ENCODE data around the gene ABI3BP. TPM values are rescaled to one million over a fixed set of nuclear protein-coding genes. Genes with fewer than 3 reads are reported as not detected.

Gene ABI3BP
- total RNA-seq, 1 experiment from 2014 or later: 0.74 TPM

- Mint-ChIP-seq H3K4me3 (no peak overlapping the region), H3K27me3 (ENCODE audit: low read depth) (no peaks in the 10 kb centered on the region), H3K36me3 (no peaks in the 10 kb centered on the region), H3K9me3 (no peaks in the 10 kb centered on the region), H3K4me1 (0 out of 2 replicates have a peak, but pooled peaks cover 3% of the 10 kb centered on the region), H3K27ac (no peak overlapping the region)
- ChIA-PET POLR2A (no interaction called here), CTCF (interaction anchor here (1.1 to 1.4 kb wide), 2 partner anchors 16 to 415 kb away, joined by 3 read pairs; no protein-coding TSS in a partner anchor)
- no peak for DNase-seq (ENCODE audit: low spot score)
- no peak for ATAC-seq
- TF ChIP-seq NFE2L1 (CRISPR knock-in tag; IDR thresholded peaks at IDR 0.05): no peak
- TF ChIP-seq ZNF263 (CRISPR knock-in tag; IDR thresholded peaks at IDR 0.05; ENCODE audit: low read depth): no peak
- no peak for TF ChIP-seq ATF6 (CRISPR knock-in tag; IDR thresholded peaks at IDR 0.05)
- no peak for TF ChIP-seq MAX (CRISPR knock-in tag; IDR thresholded peaks at IDR 0.05)
- TF ChIP-seq SP1 (CRISPR knock-in tag; conservative IDR thresholded peaks at IDR 0.05): no peak
- TF ChIP-seq ZNF532 (CRISPR knock-in tag; IDR thresholded peaks at IDR 0.05; ENCODE audit: borderline replicate concordance): no peak
- no peak for TF ChIP-seq PREB (CRISPR knock-in tag; IDR thresholded peaks at IDR 0.05; ENCODE audit: borderline replicate concordance)
- TF ChIP-seq SOX15 (CRISPR knock-in tag; IDR thresholded peaks at IDR 0.05): no peak
- TF ChIP-seq STAT6 (CRISPR knock-in tag; conservative IDR thresholded peaks at IDR 0.05; ENCODE audit: low read depth): no peak
- no peak for TF ChIP-seq CDX4 (CRISPR knock-in tag; IDR thresholded peaks at IDR 0.05; ENCODE audit: borderline replicate concordance)
- TF ChIP-seq ESRRA (CRISPR knock-in tag; IDR thresholded peaks at IDR 0.05; ENCODE audit: borderline replicate concordance): no peak
- TF ChIP-seq E2F4 (CRISPR knock-in tag; IDR thresholded peaks at IDR 0.05; ENCODE audit: borderline replicate concordance, low read depth): no peak
Measured at GRCh38 chr3:100877286-100877685, 115.9 kb downstream of the ABI3BP start.
